Kasumi-1 (cell line): ENCODE measurements around the gene ACACA.

Experiments used
- DNase-seq, 2 experiments: peaks; one replicate each; lab custom pipeline; 2025; lab: John Stamatoyannopoulos, UW

Gene ACACA

GRCh38 chr17:37292429-37293139, 114.1 kb downstream of the ACACA start:
- peak; percentile 85 to 86 for DNase-seq

GRCh38 chr17:37291351-37291750, 115.3 kb downstream of the ACACA start:
- no peak for DNase-seq

GRCh38 chr17:37286430-37286829, 120.2 kb downstream of the ACACA start:
- DNase-seq = no peak

GRCh38 chr17:37284191-37284590, 122.4 kb downstream of the ACACA start:
- DNase-seq = no peak

- DNase-seq = no peak
Observed at GRCh38 chr17:37283414-37283961, 123.1 kb downstream of the ACACA start.

GRCh38 chr17:37280841-37281240, 125.8 kb downstream of the ACACA start:
- DNase-seq = no peak

- DNase-seq = no peak
Observed at GRCh38 chr17:37278247-37278894, 128.3 kb downstream of the ACACA start.

GRCh38 chr17:37276475-37276874, 130.2 kb downstream of the ACACA start:
- no peak for DNase-seq

- DNase-seq = no peak
Observed at GRCh38 chr17:37274461-37274860, 132.2 kb downstream of the ACACA start.

GRCh38 chr17:37273409-37274051, 133.1 kb downstream of the ACACA start:
- DNase-seq = peak in 1 of 2 experiments; percentile 14

- no peak for DNase-seq
Observed at GRCh38 chr17:37265446-37266173, 141.0 kb downstream of the ACACA start.

GRCh38 chr17:37261286-37261685, 145.3 kb downstream of the ACACA start:
- peak; percentile 22 to 23 for DNase-seq

GRCh38 chr17:37259030-37259735, 147.5 kb downstream of the ACACA start:
- no peak for DNase-seq

- no peak for DNase-seq
Observed at GRCh38 chr17:37256627-37257026, 150.0 kb downstream of the ACACA start.

- DNase-seq = no peak
Observed at GRCh38 chr17:37255432-37255831, 151.2 kb downstream of the ACACA start.

- DNase-seq = no peak
Observed at GRCh38 chr17:37247825-37248224, 158.8 kb downstream of the ACACA start.

GRCh38 chr17:37246085-37246484, 160.6 kb downstream of the ACACA start:
- DNase-seq = no peak

GRCh38 chr17:37240381-37240780, 166.3 kb downstream of the ACACA start:
- no peak for DNase-seq

GRCh38 chr17:37239690-37240334, 166.8 kb downstream of the ACACA start:
- peak; percentile 46 to 61 for DNase-seq

GRCh38 chr17:37234106-37234505, 172.5 kb downstream of the ACACA start:
- no peak for DNase-seq

GRCh38 chr17:37233036-37233435, 173.6 kb downstream of the ACACA start:
- no peak for DNase-seq
